HG03442 (cell line): Measurements from ENCODE around the gene PLEKHG5.

ENCODE experiments used
- ATAC-seq: cut with Tn5 transposase; IDR thresholded peaks from one replicate; pipeline ENCODE4 v1.9.1; 2021; ENCODE audit warnings: mild to moderate bottlenecking, moderate library complexity; ENCODE audit not compliant: unreplicated experiment

The PLEKHG5 gene

GRCh38 chr1:6477039-6477820 is 14.2 kb downstream of the PLEKHG5 start:
- ATAC-seq = no peak

- ATAC-seq = no peak
Observed at GRCh38 chr1:6476483-6476882, 15.0 kb downstream of the PLEKHG5 start.

- ATAC-seq = peak; percentile 61
Observed at GRCh38 chr1:6475381-6476133, 15.9 kb downstream of the PLEKHG5 start.

- ATAC-seq = no peak
Observed at GRCh38 chr1:6474815-6475282, 16.6 kb downstream of the PLEKHG5 start.

GRCh38 chr1:6473974-6474814 is 17.3 kb downstream of the PLEKHG5 start:
- no peak for ATAC-seq

GRCh38 chr1:6473156-6473555 is 18.3 kb downstream of the PLEKHG5 start:
- ATAC-seq = no peak

- ATAC-seq = no peak
Observed at GRCh38 chr1:6472391-6472790, 19.1 kb downstream of the PLEKHG5 start.

GRCh38 chr1:6471970-6472368 is 19.5 kb downstream of the PLEKHG5 start:
- ATAC-seq = no peak

GRCh38 chr1:6471086-6471969 is 20.1 kb downstream of the PLEKHG5 start:
- no peak for ATAC-seq

GRCh38 chr1:6470132-6471085 is 21.1 kb downstream of the PLEKHG5 start:
- no peak for ATAC-seq

GRCh38 chr1:6468729-6469461 is 22.6 kb downstream of the PLEKHG5 start:
- ATAC-seq = no peak

- no peak for ATAC-seq
Observed at GRCh38 chr1:6467744-6468688, 23.5 kb downstream of the PLEKHG5 start.

GRCh38 chr1:6467224-6467623 is 24.2 kb downstream of the PLEKHG5 start:
- ATAC-seq = no peak

- no peak for ATAC-seq
Observed at GRCh38 chr1:6466751-6467150, 24.7 kb downstream of the PLEKHG5 start.

- ATAC-seq = no peak
Observed at GRCh38 chr1:6466023-6466422, 25.4 kb downstream of the PLEKHG5 start, which contains the start of gene TNFRSF25. TNFRSF25 (minus strand) TSS chr1:6466173; CDS start chr1:6466107, 66 bp downstream.

GRCh38 chr1:6465461-6466005 is 25.9 kb downstream of the PLEKHG5 start:
- no peak for ATAC-seq

GRCh38 chr1:6464915-6465314 is 26.6 kb downstream of the PLEKHG5 start:
- no peak for ATAC-seq
